Mesenchymal stem cell (in vitro differentiated cells and primary cell): ENCODE data around the gene ZNF507.

Experiments used
- DNase-seq: peaks from one replicate; pipeline ENCODE4 v3.0.0-alpha.2; 2013
- H2AFZ ChIP-seq: one replicate; pipeline ENCODE4 v1.6.1; 2013; ENCODE audit warnings: low read depth, mild to moderate bottlenecking, control low read depth, inconsistent platforms, low read length, moderate library complexity
- H2AK5ac ChIP-seq: 2 replicates; pipeline ENCODE4 v1.6.1; 2013; ENCODE audit warnings: low read length, moderate library complexity, mild to moderate bottlenecking, inconsistent platforms; ENCODE audit not compliant: severe bottlenecking
- H2BK120ac ChIP-seq: one replicate; pipeline ENCODE4 v1.6.1; 2013; ENCODE audit warnings: low read depth, mild to moderate bottlenecking, inconsistent platforms, low read length, moderate library complexity
- H2BK12ac ChIP-seq, 2 experiments: one replicate each; pipeline ENCODE4 v1.6.1; 2013; ENCODE audit warnings: inconsistent platforms in 2 of 2, low read length in 2 of 2, mild to moderate bottlenecking in 2 of 2, moderate library complexity in 2 of 2, control low read depth in 1 of 2
- H2BK15ac ChIP-seq: one replicate; pipeline ENCODE4 v1.6.1; 2013; ENCODE audit warnings: mild to moderate bottlenecking, low read depth, inconsistent platforms; ENCODE audit not compliant: poor library complexity, severe bottlenecking
- H2BK5ac ChIP-seq: 2 replicates; pipeline ENCODE4 v1.6.1; 2013; ENCODE audit warnings: low read depth, mild to moderate bottlenecking, low read length, control low read depth, inconsistent platforms; ENCODE audit not compliant: poor library complexity, severe bottlenecking
- H3K14ac ChIP-seq, 2 experiments: one replicate each; pipeline ENCODE4 v1.6.1; 2013; ENCODE audit warnings: inconsistent platforms in 2 of 2, low read length in 2 of 2, control low read depth in 1 of 2, mild to moderate bottlenecking in 1 of 2, moderate library complexity in 1 of 2
- H3K18ac ChIP-seq, 2 experiments: one replicate each; pipeline ENCODE4 v1.6.1; 2013; ENCODE audit warnings: inconsistent platforms in 2 of 2, low read length in 2 of 2, control low read depth in 1 of 2, low read depth in 1 of 2, mild to moderate bottlenecking in 1 of 2
- H3K23ac ChIP-seq, 2 experiments: one replicate each; pipeline ENCODE4 v1.6.1; 2013; ENCODE audit warnings: inconsistent platforms in 2 of 2, low read length in 2 of 2, mild to moderate bottlenecking in 2 of 2, moderate library complexity in 2 of 2, control low read depth in 1 of 2
- H3K27ac ChIP-seq: 2 replicates; pipeline ENCODE4 v1.5.1; 2013; ENCODE audit warnings: mild to moderate bottlenecking, moderate library complexity, low read length, control low read depth, inconsistent platforms; ENCODE audit not compliant: poor library complexity, severe bottlenecking
- H3K27me3 ChIP-seq, 2 experiments: 2 replicates each; pipeline versions ENCODE4 v1.6.1 to v1.7.0; 2013; ENCODE audit warnings: low read length in 2 of 2, mild to moderate bottlenecking in 2 of 2, moderate library complexity in 2 of 2, control low read depth in 1 of 2, inconsistent platforms in 1 of 2; ENCODE audit not compliant: control insufficient read depth in 1 of 2, insufficient read depth in 1 of 2
- H3K36me3 ChIP-seq, 2 experiments: 2 replicates each; pipeline versions ENCODE4 v1.6.1 to v1.7.0; 2013; ENCODE audit warnings: low read length in 2 of 2, control low read depth in 1 of 2, inconsistent platforms in 1 of 2, low read depth in 1 of 2, mild to moderate bottlenecking in 1 of 2; ENCODE audit not compliant: insufficient read depth in 2 of 2, control insufficient read depth in 1 of 2
- H3K4ac ChIP-seq, 2 experiments: one replicate each; pipeline ENCODE4 v1.6.1; 2013; ENCODE audit warnings: inconsistent platforms in 2 of 2, low read length in 2 of 2, mild to moderate bottlenecking in 2 of 2, moderate library complexity in 2 of 2, control low read depth in 1 of 2, low read depth in 1 of 2
- H3K4me1 ChIP-seq: 2 replicates; pipeline ENCODE4 v1.6.1; 2013; ENCODE audit warnings: low read depth, low read length, control low read depth; ENCODE audit not compliant: control insufficient read depth, insufficient read depth
- H3K4me2 ChIP-seq: 2 replicates; pipeline ENCODE4 v1.6.1; 2013; ENCODE audit warnings: low read length, mild to moderate bottlenecking, inconsistent platforms; ENCODE audit not compliant: poor library complexity, severe bottlenecking
- H3K4me3 ChIP-seq, 2 experiments: 2 replicates each; pipeline versions ENCODE4 v1.5.1 to v1.7.0; 2013; ENCODE audit warnings: low read length in 2 of 2, mild to moderate bottlenecking in 2 of 2, control low read depth in 1 of 2, low read depth in 1 of 2; ENCODE audit not compliant: insufficient read depth in 1 of 2
- H3K79me1 ChIP-seq: replicated peaks from 2 replicates; pipeline ENCODE4 v1.6.1; 2013; ENCODE audit warnings: mild to moderate bottlenecking, control low read depth, low read length, inconsistent platforms; ENCODE audit not compliant: poor library complexity, severe bottlenecking
- H3K9ac ChIP-seq: 2 replicates; pipeline ENCODE4 v1.7.0; 2013; ENCODE audit warnings: mild to moderate bottlenecking, low read length, moderate library complexity
- H3K9me3 ChIP-seq: 2 replicates; pipeline ENCODE4 v1.7.0; 2013; ENCODE audit warnings: mild to moderate bottlenecking, low read length; ENCODE audit not compliant: control insufficient read depth
- H4K8ac ChIP-seq: one replicate; pipeline ENCODE4 v1.6.1; 2013; ENCODE audit warnings: inconsistent platforms, mild to moderate bottlenecking, low read length, moderate library complexity
- H4K91ac ChIP-seq: one replicate; pipeline ENCODE4 v1.6.1; 2013; ENCODE audit warnings: mild to moderate bottlenecking, low read length, inconsistent platforms
- WGBS: methylation state at CpG from one replicate; pipeline ENCODE4 v1.1.7; 2013; ENCODE audit warnings: mixed read lengths; 5-methylcytosine and 5-hydroxymethylcytosine counted together

Gene ZNF507

DNA sequence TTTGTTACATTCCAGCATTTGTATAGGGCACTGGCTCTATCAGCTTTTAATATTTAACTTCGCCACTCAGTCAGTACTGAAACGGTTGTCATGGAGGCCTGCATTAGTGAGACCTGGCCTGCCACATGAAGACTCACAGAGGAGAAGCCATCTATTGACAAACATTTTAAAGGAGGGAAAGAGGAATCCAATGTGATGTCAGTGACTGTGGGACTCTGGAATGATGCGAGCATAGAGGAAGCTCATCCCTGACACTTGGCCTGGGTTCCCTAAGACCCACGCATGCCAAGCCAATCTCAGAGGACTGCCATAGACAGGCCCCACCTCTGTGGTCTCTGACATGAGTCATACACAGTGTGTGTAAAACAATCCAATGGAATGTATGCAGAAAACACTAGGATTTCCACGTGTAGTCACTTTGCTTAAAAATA, 52.3 kb downstream of the ZNF507 start:
- Histone ChIP-seq H2AFZ (no peak overlapping the region), H3K14ac (no peak overlapping the region), H3K4me3 (no peak overlapping the region), H3K18ac (no peak overlapping the region), H3K36me3 (peaks cover 3 to 17% of the 10 kb centered on the region in 2 experiments), H3K4me1 (peaks cover 3% of the 10 kb centered on the region), H3K27ac (peak overlapping the region; percentile 64), H2BK120ac (no peak overlapping the region), H4K8ac (no peak overlapping the region), H3K27me3 (no peaks in the 10 kb centered on the region), H3K23ac (no peak overlapping the region), H2AK5ac (no peak overlapping the region), H3K9me3 (no peaks in the 10 kb centered on the region), H2BK12ac (no peak overlapping the region), H3K9ac (no peak overlapping the region), H3K4ac (no peak overlapping the region), H3K4me2 (peak overlapping the region; percentile 43), H2BK5ac (no peak overlapping the region), H3K79me1 (peaks cover 7% of the 10 kb centered on the region), H4K91ac (no peak overlapping the region), H2BK15ac (no peak overlapping the region)
- WGBS, result 52% methylated on average over 5 of the region's 5 CpGs
- DNase-seq, result peak; percentile 62

DNA sequence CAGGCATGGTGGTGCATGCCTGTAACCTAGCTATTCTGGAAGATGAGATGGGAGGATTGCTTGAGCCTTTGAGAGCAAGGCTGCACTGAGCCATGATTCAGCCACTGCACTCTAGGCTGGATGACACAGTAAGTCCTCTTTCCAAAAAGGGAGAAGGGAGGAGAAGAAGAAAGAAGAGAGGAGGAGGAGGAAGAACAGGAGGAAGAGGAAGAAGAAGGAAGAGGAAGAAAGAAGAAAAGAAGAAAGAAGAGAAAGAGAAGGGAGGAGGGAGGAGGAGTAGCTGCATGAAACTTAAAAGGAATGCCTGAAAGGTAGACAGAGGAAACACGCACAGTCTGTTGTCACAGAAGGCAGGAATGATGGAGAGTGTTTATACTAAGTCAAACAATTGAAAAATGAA, 56.6 kb downstream of the ZNF507 start:
- no peak overlapping the region for H3K4me3 ChIP-seq
- H2BK5ac ChIP-seq, result no peak overlapping the region
- H3K27me3 ChIP-seq, result no peaks in the 10 kb centered on the region
- H3K27ac ChIP-seq, result no peak overlapping the region
- H2AK5ac ChIP-seq, result no peak overlapping the region
- no peak overlapping the region for H3K18ac ChIP-seq
- WGBS, result 95% methylated on average over 1 of the region's 1 CpG
- peaks cover 8% of the 10 kb centered on the region for H3K4me1 ChIP-seq
- H2BK12ac ChIP-seq, result no peak overlapping the region
- H3K79me1 ChIP-seq, result peaks cover 15% of the 10 kb centered on the region
- no peak overlapping the region for H4K8ac ChIP-seq
- no peak overlapping the region for H3K14ac ChIP-seq
- H3K23ac ChIP-seq, result no peak overlapping the region
- H4K91ac ChIP-seq, result no peak overlapping the region
- DNase-seq, result no peak
- H3K36me3 ChIP-seq, result no peaks in the 10 kb centered on the region
- no peak overlapping the region for H2BK15ac ChIP-seq
- H2AFZ ChIP-seq, result no peak overlapping the region
- no peak overlapping the region for H3K4me2 ChIP-seq
- H3K9me3 ChIP-seq, result no peaks in the 10 kb centered on the region
- H3K9ac ChIP-seq, result no peak overlapping the region
- H3K4ac ChIP-seq, result no peak overlapping the region
- H2BK120ac ChIP-seq, result no peak overlapping the region

DNA sequence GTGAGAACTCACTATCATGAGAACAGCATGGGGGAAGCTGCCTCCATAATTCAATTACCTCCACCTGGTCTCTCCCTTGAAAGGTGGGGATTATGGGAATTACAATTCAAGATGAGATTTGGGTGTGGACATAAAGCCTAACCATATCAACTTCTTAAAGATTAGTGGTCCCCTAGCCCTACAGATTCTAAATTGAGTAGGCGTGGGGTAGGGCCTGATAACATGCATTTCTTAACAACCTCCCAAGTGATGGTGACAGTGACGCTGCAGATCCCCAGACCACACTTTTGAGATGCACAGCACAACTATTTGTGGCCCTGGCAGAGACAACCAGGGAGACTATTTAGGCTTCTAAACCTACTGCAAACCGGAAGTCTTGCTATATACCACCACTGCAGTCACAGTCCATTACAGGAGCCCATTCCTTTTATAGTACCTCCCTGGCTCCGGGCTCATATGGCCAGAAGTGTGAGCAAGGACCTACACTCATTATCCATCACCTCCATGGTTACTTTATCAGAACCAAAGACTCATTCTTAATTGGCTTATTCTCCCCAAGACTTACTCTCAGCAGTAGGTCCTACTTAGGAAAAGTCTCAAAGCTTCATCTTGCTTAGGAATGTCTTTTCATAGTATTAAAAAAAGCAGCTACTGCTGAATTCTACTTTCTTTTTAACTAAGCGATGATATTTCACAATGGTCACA, 58.0 kb downstream of the ZNF507 start:
- peak overlapping the region in 1 of 2 experiments; percentile 70 for H3K23ac ChIP-seq
- H3K36me3 ChIP-seq, result peaks cover 4 to 6% of the 10 kb centered on the region in 2 experiments
- peaks cover 23% of the 10 kb centered on the region for H3K79me1 ChIP-seq
- H2AFZ ChIP-seq, result no peak overlapping the region
- no peak overlapping the region for H2AK5ac ChIP-seq
- WGBS, result 84% methylated on average over 4 of the region's 5 CpGs
- no peak overlapping the region for H4K8ac ChIP-seq
- H3K4me3 ChIP-seq, result peak overlapping the region in 1 of 2 experiments; percentile 26
- H3K14ac ChIP-seq, result no peak overlapping the region
- no peaks in the 10 kb centered on the region for H3K27me3 ChIP-seq
- no peaks in the 10 kb centered on the region for H3K9me3 ChIP-seq
- no peak overlapping the region for H2BK5ac ChIP-seq
- peaks cover 9% of the 10 kb centered on the region for H3K4me1 ChIP-seq
- no peak overlapping the region for H3K18ac ChIP-seq
- H3K4ac ChIP-seq, result no peak overlapping the region
- no peak overlapping the region for H2BK12ac ChIP-seq
- no peak for DNase-seq
- no peak overlapping the region for H3K27ac ChIP-seq
- H2BK120ac ChIP-seq, result no peak overlapping the region
- H3K4me2 ChIP-seq, result no peak overlapping the region
- no peak overlapping the region for H3K9ac ChIP-seq
- H4K91ac ChIP-seq, result no peak overlapping the region
- H2BK15ac ChIP-seq, result no peak overlapping the region

DNA sequence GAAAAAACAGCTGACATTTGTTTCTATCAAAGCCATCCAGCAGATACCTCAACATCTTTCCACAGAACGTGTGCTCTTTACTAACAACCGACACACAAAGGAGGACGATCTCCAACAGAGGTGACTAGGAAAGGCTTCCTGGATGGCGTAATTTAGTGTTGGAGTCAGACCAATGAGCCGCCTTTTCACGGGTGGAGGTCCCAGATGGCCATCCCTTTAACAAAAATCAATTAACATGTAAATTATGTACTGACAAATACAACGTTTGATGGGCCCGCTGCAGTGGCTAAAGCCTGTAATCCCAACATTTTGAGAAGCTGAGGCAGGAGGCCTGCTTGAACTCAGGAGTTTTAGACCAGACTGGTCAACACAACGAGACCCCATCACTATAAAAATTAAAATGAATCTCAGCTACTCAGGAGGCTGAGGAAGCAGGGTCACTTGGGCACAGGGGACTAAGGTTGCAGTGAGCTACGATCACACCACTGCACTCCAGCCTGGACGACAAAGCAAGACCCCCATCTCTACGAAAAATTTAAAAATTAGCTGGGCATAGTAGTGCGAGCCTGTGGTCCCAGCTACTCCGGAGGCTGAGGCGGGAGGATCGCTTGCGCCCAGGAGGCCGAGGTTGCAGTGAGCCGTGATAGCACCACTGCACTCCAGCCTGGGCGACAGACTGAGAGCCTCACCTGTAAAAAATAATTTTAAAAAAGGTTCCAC, 59.0 kb downstream of the ZNF507 start:
- 61% methylated on average over 19 of the region's 20 CpGs for WGBS
- Histone ChIP-seq H2BK5ac (no peak overlapping the region), H3K4me1 (peaks cover 9% of the 10 kb centered on the region), H3K14ac (no peak overlapping the region), H3K9ac (peak overlapping the region; percentile 100), H2AK5ac (peak overlapping the region; percentile 34), H2BK12ac (no peak overlapping the region), H3K4ac (peak overlapping the region in 1 of 2 experiments; percentile 44), H3K18ac (peak overlapping the region in 1 of 2 experiments; percentile 98), H3K27me3 (no peaks in the 10 kb centered on the region), H3K27ac (no peak overlapping the region), H4K91ac (no peak overlapping the region), H2AFZ (no peak overlapping the region), H2BK120ac (no peak overlapping the region), H4K8ac (peak overlapping the region; percentile 10), H3K23ac (no peak overlapping the region), H3K36me3 (peaks cover 4 to 16% of the 10 kb centered on the region in 2 experiments), H2BK15ac (no peak overlapping the region), H3K79me1 (peaks cover 24% of the 10 kb centered on the region), H3K4me2 (peak overlapping the region; percentile 64), H3K9me3 (no peaks in the 10 kb centered on the region), H3K4me3 (peak overlapping the region; percentile 29 to 94)
- DNase-seq, result peak; percentile 31
